ENCODE data around the gene PC.

Gene PC

DNA sequence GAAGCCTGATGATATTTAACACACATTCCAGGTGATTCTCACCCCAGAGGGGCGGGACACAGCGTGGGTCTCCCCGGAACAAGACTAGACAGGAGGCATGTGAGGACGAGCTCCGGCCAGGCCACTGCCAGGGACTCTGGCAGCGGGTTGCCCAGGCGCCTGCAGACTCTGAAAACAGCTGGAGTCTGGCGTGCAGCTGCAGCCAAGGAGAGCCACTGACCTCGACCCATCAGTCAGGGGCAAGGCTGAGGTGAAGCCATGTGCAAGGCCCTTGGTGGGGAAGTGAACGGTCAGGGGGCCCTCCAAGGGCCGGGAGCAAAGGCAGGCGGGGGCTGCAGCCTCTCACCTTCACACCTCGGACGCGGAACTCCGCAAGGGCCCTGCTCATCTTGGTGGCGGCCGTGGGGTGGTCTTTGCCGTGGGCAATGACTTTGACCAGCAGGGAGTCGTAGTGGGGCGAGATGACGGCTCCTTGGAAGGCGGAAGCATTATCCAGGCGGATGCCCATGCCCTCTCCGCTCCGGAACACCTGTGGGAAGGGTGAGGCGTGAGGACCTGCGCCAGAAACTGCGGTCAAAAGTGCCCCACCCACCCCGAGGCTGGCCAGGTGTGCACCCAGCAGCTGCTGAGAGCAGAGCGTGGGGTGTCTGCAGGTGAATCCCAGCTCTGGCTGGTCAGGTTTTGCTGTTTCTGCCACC lies 94.6 kb downstream of the PC start:
- DNase-seq, result no peak

DNA sequence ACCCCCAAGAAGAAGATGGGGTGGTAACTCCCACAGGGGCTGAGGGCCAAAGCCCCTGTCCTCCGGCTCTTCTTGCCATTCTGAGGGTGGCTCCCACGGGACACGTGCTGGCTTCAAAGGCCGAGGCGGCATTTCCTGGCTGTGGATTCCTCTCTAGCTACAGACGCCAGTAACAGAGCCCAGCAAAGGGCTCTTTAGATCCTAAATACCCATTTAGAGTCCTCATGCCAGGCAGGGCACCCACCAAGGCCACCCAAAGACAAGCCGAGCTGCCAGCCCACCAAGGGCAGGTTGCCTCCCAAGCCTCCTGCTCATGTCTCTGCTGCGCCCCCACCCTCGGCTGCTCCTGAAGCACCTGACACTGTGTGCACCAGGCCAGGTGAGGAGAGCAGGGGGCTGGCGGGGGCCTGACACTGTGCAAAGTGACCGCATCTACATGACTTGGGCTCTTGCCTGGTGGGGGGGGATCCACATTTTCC lies 95.6 kb downstream of the PC start:
- DNase-seq, result no peak

DNA sequence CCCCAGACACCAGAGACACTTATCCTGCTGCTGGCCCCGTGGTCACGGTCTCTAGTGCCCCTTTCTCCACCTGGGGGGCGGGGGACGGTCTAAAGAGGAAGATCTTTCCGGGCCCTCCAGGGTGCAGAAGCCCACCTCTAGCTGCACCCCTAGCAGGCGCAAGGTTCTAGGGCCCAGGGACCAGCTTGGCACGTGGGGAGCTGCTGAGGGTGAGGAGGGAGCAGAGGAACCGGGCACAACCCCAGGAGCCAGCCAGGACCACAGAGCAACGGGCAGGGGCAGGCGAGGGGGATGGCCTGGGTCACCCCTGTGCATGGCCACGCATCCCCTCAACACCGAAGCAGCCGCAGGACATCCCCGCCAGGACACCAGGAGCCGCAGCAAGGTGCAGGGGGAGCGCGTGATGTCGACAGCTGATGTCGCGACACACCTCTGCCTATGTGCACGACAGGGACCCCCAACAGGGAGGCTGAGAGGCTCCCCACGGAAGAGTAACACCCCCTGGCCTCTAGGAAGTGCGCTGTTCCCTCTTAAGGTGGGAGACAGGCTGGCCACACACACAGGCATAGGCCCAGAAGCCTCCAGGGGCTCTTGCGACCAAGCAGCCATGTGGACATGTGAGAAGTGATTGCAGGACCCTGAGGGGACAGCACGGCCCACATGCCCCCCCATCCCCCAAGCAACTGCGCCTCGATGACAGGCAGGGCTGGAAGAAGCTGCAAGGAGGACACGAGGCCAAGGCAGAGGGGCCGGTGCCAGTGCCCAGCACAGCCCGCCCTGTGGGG lies 96.2 kb downstream of the PC start:
- DNase-seq, result no peak

DNA sequence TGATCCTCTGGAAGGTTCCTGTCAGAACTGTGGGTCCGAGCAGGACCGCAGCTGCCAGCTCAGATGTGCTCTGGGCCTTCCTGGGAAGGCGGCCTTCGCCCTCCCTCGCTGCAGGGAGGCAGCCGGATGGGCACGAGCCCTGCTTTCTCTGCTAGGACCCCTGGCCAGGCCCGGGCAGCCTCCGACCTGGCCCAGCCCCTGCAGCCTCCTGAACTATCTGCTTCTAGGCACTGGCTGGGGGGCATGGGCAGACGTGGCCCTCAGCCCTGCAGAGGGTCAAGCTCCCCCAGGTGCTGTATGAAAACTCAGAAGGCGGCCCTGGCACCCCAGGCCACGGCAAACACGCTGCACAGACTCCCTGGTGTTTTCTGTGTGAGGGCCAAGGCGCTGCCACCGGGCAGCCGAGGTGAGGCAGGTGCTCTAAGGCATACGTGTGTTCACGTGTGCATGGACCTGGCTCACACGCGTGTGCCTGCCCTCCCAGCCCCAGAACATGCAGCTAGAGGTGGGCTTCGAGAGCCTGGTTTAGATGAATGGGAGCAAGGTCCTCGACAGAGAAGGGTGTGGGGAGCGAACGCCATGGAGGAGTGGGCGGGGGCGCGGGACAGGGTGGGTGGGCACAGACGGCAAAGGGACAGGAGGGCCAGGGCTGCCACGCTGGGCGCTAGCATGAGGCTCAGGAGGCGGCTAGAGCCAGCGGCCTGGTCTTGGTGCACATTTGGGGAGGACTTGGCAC lies 97.0 kb downstream of the PC start:
- no peak for DNase-seq

DNA sequence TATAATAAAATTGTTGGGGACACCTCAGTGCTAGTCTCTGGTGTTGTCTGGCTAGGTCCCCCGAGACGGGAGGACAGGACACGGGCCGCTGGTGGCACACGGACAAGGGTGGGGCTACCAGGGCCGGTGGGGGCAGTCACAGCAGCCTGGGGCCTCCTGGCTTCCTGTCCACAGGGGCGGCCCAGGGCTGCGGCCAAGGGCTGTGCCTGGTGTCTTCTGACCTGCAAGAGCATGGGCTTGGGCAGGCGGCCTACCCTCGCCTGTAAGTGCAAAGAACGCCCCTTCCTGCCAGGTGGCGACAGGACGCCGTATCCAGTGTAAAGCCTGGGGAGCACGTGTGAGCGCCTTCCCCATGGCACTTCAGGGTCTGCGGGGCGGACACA lies 97.7 kb downstream of the PC start:
- DNase-seq, result no peak

DNA sequence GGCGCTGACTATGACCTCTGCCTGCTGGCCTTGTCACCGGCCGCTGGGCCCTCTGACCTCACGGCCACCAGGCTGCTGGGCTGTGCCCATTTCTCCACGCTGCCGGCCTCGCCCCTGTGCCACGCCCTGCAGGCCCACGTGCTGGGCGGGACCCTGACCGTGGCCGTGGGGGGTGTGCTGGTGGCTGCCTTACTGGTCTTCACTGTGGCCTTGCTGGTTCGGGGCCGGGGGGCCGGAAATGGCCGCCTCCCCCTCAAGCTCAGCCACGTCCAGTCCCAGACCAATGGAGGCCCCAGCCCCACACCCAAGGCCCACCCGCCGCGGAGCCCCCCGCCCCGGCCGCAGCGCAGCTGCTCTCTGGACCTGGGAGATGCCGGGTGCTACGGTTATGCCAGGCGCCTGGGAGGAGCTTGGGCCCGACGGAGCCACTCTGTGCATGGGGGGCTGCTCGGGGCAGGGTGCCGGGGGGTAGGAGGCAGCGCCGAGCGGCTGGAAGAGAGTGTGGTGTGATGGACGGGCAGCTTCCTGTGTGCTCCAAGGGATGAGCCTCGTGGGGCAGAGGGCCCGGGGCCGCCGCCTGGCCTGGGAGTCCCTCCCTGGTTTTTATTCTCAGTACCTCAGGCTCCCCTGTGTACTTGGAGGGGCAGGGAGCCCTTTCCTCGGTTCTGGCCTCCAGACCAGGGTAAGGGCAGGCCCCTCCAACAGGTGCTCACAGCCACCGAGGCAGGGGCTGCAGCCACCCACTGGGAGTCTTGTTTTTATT lies 98.3 kb downstream of the PC start:
- DNase-seq, result no peak

DNA sequence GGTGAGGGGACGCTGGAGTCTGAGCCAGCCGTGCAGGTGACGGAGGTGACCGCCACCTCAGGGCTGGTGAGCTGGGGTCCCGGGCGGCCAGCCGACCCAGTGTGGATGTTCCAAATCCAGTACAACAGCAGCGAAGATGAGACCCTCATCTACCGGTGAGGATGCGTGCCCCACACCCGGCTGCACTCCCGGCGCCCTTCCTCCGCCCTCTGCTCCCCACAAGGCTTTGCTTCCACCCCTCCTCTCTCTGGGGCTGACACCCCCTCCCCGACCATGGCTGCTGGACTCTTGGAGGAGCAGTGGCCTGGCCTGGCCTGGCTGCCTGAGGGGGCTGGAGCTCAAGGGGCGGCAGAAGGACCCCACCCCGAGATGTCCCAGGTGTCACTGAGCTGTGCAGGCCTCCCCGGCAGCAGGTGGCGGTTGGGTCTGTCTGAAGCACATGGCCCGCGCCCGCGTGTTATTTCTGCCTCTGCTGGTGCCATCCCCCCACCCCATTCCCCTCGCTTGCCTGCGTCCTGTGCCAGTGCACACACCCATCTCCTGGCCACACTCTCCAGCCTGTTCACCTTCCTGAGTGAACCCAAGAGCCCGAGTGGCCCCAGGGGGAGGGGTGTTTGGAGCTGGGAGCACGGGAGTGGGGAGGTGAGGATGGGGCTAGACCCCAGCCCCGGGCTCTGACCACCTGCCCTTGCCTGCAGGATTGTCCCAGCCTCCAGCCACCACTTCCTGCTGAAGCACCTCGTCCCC lies 99.1 kb downstream of the PC start:
- DNase-seq, result no peak

DNA sequence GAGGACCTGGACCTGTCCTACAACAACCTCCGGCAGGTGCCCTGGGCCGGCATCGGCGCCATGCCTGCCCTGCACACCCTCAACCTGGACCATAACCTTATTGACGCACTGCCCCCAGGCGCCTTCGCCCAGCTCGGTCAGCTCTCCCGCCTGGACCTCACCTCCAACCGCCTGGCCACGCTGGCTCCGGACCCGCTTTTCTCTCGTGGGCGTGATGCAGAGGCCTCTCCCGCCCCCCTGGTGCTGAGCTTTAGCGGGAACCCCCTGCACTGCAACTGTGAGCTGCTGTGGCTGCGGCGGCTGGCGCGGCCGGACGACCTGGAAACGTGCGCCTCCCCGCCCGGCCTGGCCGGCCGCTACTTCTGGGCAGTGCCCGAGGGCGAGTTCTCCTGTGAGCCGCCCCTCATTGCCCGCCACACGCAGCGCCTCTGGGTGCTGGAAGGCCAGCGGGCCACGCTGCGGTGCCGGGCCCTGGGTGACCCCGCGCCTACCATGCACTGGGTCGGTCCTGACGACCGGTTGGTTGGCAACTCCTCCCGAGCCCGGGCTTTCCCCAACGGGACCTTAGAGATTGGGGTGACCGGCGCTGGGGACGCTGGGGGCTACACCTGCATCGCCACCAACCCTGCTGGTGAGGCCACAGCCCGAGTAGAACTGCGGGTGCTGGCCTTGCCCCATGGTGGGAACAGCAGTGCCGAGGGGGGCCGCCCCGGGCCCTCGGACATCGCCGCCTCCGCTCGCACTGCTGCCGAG lies 99.8 kb downstream of the PC start:
- no peak for DNase-seq

DNA sequence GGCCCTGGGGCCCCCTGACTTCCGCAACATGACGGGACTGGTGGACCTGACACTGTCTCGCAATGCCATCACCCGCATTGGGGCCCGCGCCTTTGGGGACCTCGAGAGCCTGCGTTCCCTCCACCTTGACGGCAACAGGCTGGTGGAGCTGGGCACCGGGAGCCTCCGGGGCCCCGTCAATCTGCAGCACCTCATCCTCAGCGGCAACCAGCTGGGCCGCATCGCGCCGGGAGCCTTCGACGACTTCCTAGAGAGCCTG lies 100.3 kb downstream of the PC start:
- DNase-seq, result no peak

DNA sequence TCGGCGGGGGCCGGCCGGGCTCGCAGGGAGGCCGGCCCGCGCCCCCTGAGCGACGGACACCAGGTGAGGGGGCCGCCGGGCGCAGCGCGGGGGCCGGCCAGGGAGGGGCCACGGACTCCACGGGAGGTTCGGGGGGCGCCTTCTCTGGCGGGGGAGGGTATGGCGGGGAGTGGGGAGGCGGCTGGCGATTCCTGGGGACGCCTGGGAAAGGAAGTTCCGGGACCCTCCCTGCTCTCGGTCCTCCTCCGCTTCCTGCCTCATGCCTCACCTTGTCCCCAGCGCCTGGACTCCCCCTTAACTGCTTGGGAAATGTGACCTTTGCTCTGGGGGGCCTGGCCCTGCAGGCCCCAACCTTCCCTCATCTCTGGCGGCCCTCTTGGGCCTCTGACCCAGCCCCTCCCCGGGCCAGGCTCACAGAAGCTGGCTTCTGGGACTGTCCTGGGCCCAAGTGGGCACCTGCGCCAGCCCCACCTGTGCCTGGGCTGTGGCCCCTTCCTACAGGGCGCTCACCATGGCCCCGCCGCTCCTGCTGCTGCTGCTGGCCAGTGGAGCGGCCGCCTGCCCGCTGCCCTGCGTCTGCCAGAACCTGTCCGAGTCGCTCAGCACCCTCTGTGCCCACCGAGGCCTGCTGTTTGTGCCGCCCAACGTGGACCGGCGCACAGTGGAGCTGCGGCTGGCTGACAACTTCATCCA lies 100.8 kb downstream of the PC start:
- no peak for DNase-seq

DNA sequence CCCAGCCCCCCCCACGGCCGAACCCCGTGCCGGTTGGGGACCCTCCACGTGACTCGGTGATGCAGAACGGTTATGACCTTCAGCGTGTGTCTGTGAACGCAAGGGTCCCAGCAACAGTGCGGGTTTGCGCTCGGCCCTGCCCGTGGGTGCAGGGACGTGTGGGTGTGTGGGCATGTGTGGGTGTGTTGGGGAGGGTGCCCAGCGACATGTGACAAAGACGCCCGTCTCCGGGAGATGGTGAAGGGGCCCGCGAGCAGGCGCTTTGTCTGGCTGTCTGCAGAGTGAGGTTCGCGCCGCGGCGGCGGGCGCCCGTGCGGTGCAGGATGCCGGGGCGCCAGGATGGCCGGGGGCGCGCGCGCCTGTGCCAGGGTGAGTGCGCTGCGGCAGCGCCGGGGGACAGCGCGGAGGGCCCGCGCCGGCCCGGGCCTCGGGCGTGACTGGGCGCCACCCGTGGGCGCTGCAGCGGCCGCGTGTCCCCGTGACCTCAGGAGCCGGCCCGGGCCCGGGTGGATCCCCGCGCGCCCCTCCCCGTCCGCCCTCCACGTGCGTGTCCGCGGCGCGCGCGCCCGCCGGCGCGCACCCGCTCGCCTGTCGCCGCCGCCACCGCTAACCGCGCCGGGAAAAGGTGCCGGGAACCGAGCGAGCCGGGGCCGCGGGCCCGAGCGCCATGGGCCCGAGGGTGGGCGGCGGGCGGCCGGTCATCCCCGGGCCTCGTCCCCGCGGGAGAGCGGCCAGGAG lies 101.5 kb downstream of the PC start, which contains the start of gene LRFN4:
Gene LRFN4, plus strand, starts transcription at position 569 of the 738 bp plus-strand sequence. CDS start 681 bp downstream, outside the sequence.
- DNase-seq, result no peak

DNA sequence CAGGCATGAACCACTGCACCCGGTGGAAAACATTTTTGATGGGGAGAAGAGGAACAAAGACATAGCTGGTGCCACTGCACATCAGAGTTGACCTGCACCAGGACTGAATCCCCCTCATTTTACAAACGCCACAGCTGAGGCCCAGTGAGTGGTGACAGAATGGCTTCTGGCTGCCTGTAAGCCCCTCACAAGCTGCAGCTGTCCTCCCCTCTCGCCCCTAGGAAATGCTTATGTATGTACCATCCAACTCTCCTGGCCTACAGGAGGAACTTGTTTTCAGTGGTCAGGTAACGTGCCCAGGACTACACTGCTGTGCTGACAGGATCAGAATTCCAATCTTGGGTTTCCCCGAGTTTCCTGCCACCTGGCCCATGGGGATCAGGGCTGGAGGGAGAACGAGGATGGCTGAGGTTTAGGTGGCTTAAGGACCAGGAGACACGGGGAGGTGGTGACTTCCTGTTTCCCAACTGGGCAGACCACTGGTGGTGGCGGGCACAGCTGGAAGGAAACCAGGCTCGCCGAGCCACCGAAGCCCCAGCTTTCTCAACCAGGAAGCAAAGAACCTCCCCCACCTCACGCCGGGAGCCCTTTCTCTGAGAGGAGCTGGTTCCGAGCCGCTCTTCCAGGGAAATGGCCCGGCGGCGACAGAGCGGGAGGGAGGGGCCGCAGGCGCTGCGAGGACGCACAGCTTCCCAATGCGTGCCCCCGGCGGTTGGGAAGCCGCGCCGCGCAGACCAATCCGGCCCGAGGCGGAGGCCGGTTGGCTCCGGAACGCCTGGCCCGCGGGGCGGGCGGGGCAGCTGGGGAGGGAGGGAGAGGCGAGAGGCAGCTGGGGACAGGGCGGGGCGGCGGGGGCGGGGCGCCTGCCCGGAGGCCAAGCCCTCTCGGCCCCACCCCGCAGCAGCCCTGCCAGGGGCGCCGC lies 102.3 kb downstream of the PC start:
- DNase-seq, result peak; percentile 81

DNA sequence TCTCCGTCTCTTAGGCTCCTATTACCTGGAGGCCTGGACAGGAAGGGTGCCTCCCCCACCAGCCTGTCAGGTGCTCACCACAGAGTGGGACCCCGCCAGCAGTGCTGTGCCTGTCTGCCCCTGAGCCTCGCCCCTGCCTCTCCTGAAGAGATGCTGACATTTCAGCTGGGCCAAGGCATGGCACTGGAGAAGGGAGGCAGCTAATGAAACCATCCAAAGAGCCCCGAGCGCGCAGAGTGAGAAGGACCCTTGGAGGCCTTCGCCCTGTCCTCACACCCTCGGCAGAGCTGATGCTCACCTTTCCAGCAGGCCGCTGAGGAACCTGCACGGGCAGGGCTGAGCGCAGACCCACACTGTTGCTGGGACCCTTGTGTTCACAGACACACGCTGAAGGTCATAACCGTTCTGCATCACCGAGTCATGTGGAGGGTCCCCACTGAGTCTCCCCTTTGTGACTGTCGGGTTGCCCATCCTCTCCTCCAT lies 103.4 kb downstream of the PC start:
- no peak for DNase-seq

DNA sequence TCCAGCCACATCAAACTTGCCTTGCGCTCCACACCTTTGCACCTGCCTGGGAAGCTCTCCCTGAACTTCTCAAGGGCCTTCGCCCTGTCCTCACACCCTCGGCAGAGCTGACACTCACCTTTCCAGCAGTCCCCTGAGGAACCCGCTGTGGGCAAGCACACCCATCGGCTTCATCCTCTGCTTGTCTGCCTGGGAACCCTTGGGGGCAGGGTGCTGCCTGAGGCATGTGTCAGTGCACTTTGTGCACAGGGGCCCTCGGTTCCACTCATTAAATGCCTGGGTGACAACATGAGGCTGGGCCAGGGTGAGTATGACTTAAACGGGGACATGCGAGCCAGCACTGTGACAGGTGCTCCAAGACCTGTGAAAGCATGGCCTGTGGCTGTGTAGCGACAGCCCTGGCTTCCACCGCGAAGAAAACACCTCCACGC lies 103.9 kb downstream of the PC start:
- DNase-seq, result no peak

DNA sequence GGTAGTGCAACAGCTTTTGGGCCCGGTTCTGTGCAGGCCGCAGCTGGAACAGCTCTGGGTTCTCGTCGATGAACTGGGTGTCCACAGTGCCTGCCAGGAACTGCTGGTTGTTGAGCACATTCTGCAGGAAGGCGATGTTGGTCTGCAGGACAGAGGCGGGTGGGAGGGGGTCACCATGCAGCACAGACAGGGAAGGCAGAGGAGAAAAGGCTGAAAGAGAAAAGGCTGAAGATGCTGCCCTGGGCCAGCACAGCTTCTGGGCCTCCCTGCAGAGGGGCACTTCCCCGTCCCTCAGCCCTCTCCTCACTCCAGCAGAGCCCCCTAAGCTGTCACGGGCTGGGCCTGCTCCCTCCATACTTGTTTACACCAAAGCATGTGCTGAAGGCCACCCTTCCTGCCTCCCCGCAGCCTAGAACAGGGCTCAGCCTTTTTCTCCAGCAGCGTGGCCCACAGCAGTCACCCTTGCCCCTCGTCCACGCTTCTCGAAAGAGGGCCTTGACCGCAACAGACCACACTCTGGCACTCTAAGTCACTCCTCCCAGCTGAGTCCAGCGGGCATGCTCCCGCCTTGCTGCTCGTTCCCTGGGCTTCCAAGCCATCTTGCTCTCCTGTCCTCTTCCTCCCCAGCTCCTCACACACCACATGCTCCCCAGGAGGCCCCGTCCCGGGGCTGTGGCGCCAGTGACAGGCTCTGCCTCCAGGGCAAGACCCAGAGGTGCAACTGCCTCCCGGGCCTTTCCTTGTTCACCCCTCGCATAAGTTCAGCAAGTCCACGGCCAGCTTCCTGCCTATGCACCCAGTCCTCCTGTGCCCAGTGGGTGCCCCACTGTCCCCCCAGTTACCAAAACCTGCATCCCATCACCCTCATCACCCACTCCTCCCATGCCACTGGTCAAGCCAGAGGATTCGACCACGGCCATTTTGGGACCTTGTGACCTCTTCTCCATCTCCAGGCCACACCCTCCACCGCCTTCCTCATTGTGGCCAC lies 104.6 kb downstream of the PC start:
- no peak for DNase-seq

DNA sequence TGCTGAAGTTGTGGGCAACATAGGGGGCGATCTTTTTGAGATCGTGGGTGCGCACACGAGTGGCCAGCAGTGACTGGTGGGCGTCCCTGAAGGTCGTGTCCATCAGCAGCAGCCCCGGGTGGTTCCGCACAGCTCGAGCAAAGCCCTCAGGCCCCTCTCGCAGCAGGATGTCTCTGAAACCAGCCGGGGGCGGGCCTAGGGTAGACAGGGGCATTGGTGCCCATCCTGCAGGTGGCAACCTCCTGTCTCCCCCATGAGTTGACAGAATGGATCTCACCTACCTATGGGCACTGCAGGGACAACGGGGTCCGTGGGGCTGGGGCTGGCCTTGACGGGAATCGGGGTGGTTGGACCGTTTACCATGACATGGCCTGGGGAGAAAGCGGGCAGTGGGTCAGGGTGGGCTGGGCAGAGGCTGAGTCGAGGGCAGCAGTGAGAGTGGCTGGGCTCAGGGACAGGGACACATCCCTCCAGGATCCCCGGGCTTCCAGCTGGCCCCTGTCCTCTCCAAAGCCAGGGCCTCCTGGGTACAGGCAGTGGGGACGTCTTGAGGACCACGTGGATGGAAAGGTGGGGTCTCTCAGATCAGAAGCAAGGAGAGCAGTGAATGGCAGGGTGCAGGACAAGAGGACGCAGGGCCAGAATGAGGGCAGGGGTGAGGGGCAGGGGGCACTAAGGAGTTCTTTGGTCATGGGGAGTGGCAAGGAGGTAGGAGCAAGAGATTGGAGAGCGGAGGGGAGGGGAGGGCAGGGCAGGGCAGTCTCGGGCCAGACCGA lies 105.5 kb downstream of the PC start:
- no peak for DNase-seq

Data from activated CD4-positive, CD25-positive, alpha-beta regulatory T cell treated with anti-CD3 and anti-CD28 coated beads, Interleukin-2, amount 50 U/mL, for 72 hours (primary cell).